ENCODE results near the gene TOP2A. TPM values are rescaled to one million over a fixed set of nuclear protein-coding genes. Genes with fewer than 3 reads are reported as not detected.

The TOP2A gene
- total RNA-seq, 1 experiment from 2014 or later = 141 TPM

DNA sequence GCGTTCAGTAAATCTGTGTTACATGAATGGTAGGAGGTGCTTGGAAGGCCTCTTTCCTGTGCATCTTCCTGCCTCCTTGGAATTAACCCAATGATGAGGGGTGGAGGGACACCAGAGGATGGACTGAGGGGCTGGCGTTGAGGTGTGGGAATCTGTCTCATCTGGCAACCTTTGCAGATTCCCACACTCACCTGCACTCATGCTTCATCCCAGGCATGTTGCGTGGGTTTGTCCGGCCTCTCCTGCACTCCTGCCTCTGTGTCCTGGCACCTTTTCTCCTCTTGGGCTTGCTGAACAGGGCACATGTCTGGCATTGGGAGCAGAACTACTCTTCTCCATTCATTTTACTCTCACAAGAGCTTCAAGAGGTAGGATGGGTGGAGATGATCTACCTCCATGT is 22.5 kb upstream of the TOP2A start:
- ChIA-PET RAD21 (ENCODE audit: low non-redundant PET in 1 of 2, low total read pairs in 2 of 2, uncharacterized antibody in 2 of 2, unreplicated experiment in 2 of 2) (no interaction called here), POLR2A (no interaction called here), CTCF (interaction anchor here (1.3 to 2.2 kb wide), 2 partner anchors 15 to 93 kb away, joined by 3 to 28 read pairs; no protein-coding TSS in a partner anchor)
- Histone ChIP-seq H3K9ac (ENCODE audit: low read length) (no peak overlapping the region), H4K20me1 (ENCODE audit: insufficient read depth) (no peaks in the 10 kb centered on the region), H3K27ac (ENCODE audit: low read depth, low read length) (no peak overlapping the region), H3K36me3 (ENCODE audit: control insufficient read depth in 1 of 2, insufficient read depth in 2 of 2, low read length in 2 of 2) (no peaks in the 10 kb centered on the region), H3K79me2 (ENCODE audit: insufficient read depth, low read length) (no peaks in the 10 kb centered on the region), H3K9me2 (ENCODE audit: insufficient read depth) (no peaks in the 10 kb centered on the region), H3K9me3 (ENCODE audit: control insufficient read depth in 1 of 2, insufficient read depth in 1 of 2, low read depth in 1 of 2, low read length in 2 of 2) (no peaks in the 10 kb centered on the region), H3K4me3 (replicated peaks in 1 of 2; ENCODE audit: low read depth in 1 of 2, low read length in 2 of 2) (no peak overlapping the region), H2AFZ (ENCODE audit: low read depth, low read length, poor library complexity, severe bottlenecking) (no peak overlapping the region), H3K27me3 (ENCODE audit: insufficient read depth, low read length) (no peaks in the 10 kb centered on the region), H3K4me1 (ENCODE audit: control insufficient read depth in 1 of 2, insufficient read depth in 2 of 2, low read length in 2 of 2) (no peaks in the 10 kb centered on the region), H3K4me2 (ENCODE audit: low read length) (no peak overlapping the region)
- BruUV-seq (replicated peaks) = no TSS peak
- intact Hi-C loops (cut with micrococcal nuclease) = no loop called here
- ATAC-seq = no peak
- TF ChIP-seq SRF (IDR thresholded peaks at IDR 0.05; ENCODE audit: low read depth) (no peak), POLR2AphosphoS5 (IDR thresholded peaks at IDR 0.05; ENCODE audit: low read depth, low read length) (no peak)
- TF ChIP-seq, protein P1, sequence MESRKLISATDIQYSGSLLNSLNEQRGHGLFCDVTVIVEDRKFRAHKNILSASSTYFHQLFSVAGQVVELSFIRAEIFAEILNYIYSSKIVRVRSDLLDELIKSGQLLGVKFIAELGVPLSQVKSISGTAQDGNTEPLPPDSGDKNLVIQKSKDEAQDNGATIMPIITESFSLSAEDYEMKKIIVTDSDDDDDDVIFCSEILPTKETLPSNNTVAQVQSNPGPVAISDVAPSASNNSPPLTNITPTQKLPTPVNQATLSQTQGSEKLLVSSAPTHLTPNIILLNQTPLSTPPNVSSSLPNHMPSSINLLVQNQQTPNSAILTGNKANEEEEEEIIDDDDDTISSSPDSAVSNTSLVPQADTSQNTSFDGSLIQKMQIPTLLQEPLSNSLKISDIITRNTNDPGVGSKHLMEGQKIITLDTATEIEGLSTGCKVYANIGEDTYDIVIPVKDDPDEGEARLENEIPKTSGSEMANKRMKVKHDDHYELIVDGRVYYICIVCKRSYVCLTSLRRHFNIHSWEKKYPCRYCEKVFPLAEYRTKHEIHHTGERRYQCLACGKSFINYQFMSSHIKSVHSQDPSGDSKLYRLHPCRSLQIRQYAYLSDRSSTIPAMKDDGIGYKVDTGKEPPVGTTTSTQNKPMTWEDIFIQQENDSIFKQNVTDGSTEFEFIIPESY (IDR thresholded peaks at IDR 0.05; ENCODE audit: extremely low read depth, insufficient replicate concordance, low read length) = no peak
- DNase-seq (ENCODE audit: low read depth, low spot score) = no peak

DNA sequence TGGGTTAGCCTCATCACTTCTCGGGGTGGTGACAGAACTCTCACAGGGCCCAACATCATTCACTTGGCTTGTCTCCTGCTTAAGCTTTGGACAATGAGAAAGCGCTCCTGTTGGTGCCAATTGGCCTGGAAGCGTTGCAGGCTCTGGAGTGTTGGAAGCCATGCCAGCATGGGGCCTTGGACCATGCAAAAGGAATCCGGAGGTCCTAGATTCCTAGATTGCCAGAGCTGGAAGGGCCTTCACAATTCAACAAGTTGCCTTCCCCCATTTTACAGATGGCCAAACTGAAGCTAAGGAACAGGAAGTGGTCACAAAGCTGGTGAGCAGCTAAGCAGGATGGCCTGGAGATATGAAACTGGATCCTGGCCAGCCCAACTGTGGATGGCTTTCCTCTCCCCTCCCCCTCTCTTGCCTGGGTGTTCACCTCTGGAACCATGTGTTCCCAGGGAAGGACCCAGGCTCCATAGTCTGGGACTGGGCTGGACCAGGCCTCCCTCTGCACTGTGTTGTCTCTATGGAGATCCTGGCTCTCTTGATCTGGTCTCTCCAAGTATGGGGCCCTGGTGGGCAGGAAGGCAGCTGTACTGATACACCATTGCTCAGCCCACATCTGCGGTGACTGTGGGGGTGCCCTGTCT is 19.5 kb upstream of the TOP2A start:
- Histone ChIP-seq H3K79me2 (ENCODE audit: insufficient read depth, low read length) (no peaks in the 10 kb centered on the region), H3K27ac (ENCODE audit: low read depth, low read length) (no peak overlapping the region), H3K4me1 (ENCODE audit: control insufficient read depth in 1 of 2, insufficient read depth in 2 of 2, low read length in 2 of 2) (no peaks in the 10 kb centered on the region; a peak in 1 of 4 replicates), H3K9ac (ENCODE audit: low read length) (no peak overlapping the region), H3K4me2 (ENCODE audit: low read length) (no peak overlapping the region), H3K9me2 (ENCODE audit: insufficient read depth) (no peaks in the 10 kb centered on the region), H3K27me3 (ENCODE audit: insufficient read depth, low read length) (no peaks in the 10 kb centered on the region), H3K36me3 (ENCODE audit: control insufficient read depth in 1 of 2, insufficient read depth in 2 of 2, low read length in 2 of 2) (no peaks in the 10 kb centered on the region), H2AFZ (ENCODE audit: low read depth, low read length, poor library complexity, severe bottlenecking) (no peak overlapping the region), H4K20me1 (ENCODE audit: insufficient read depth) (no peaks in the 10 kb centered on the region), H3K9me3 (ENCODE audit: control insufficient read depth in 1 of 2, insufficient read depth in 1 of 2, low read depth in 1 of 2, low read length in 2 of 2) (no peaks in the 10 kb centered on the region), H3K4me3 (replicated peaks in 1 of 2; ENCODE audit: low read depth in 1 of 2, low read length in 2 of 2) (no peak overlapping the region)
- POLR2A ChIA-PET = no interaction called here
- DNase-seq (ENCODE audit: low read depth, low spot score) = no peak
- intact Hi-C loops (cut with micrococcal nuclease) = no loop called here
- no TSS peak for BruUV-seq (replicated peaks)
- RAD21 ChIA-PET (ENCODE audit: low non-redundant PET in 1 of 2, low total read pairs in 2 of 2, uncharacterized antibody in 2 of 2, unreplicated experiment in 2 of 2) = no interaction called here
- ATAC-seq = no peak
- CTCF ChIA-PET = interaction anchor here (1.5 kb wide), 1 partner anchor 11 kb away, joined by 3 read pairs; no protein-coding TSS in a partner anchor
- TF ChIP-seq POLR2AphosphoS5 (IDR thresholded peaks at IDR 0.05; ENCODE audit: low read depth, low read length) = no peak
- no peak for TF ChIP-seq TCF7L2 (IDR thresholded peaks at IDR 0.05; ENCODE audit: borderline replicate concordance, extremely low read depth, insufficient read depth, insufficient read length)
- TF ChIP-seq, protein P2, sequence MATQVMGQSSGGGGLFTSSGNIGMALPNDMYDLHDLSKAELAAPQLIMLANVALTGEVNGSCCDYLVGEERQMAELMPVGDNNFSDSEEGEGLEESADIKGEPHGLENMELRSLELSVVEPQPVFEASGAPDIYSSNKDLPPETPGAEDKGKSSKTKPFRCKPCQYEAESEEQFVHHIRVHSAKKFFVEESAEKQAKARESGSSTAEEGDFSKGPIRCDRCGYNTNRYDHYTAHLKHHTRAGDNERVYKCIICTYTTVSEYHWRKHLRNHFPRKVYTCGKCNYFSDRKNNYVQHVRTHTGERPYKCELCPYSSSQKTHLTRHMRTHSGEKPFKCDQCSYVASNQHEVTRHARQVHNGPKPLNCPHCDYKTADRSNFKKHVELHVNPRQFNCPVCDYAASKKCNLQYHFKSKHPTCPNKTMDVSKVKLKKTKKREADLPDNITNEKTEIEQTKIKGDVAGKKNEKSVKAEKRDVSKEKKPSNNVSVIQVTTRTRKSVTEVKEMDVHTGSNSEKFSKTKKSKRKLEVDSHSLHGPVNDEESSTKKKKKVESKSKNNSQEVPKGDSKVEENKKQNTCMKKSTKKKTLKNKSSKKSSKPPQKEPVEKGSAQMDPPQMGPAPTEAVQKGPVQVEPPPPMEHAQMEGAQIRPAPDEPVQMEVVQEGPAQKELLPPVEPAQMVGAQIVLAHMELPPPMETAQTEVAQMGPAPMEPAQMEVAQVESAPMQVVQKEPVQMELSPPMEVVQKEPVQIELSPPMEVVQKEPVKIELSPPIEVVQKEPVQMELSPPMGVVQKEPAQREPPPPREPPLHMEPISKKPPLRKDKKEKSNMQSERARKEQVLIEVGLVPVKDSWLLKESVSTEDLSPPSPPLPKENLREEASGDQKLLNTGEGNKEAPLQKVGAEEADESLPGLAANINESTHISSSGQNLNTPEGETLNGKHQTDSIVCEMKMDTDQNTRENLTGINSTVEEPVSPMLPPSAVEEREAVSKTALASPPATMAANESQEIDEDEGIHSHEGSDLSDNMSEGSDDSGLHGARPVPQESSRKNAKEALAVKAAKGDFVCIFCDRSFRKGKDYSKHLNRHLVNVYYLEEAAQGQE (IDR thresholded peaks at IDR 0.05; ENCODE audit: low read depth) = no peak
- TF ChIP-seq CEBPB (IDR thresholded peaks at IDR 0.05; ENCODE audit: low read depth) = no peak
- no peak for TF ChIP-seq ZNF274 (IDR thresholded peaks at IDR 0.05; ENCODE audit: low read depth, low read length)
- no peak for TF ChIP-seq JUND (IDR thresholded peaks at IDR 0.05)
- no peak for TF ChIP-seq EZH2phosphoT487 (IDR thresholded peaks at IDR 0.05; ENCODE audit: borderline replicate concordance)
- no peak for TF ChIP-seq RAD21 (IDR thresholded peaks at IDR 0.05; ENCODE audit: low read depth)
- no peak for TF ChIP-seq SIN3A (IDR thresholded peaks at IDR 0.05; ENCODE audit: low read depth)
- TF ChIP-seq, protein P3, sequence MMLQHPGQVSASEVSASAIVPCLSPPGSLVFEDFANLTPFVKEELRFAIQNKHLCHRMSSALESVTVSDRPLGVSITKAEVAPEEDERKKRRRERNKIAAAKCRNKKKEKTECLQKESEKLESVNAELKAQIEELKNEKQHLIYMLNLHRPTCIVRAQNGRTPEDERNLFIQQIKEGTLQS (IDR thresholded peaks at IDR 0.05) = no peak
- TF ChIP-seq EZH2 (IDR thresholded peaks at IDR 0.05) = no peak
- no peak for TF ChIP-seq SP1 (IDR thresholded peaks at IDR 0.05; ENCODE audit: low read depth)
- TF ChIP-seq, protein P4, sequence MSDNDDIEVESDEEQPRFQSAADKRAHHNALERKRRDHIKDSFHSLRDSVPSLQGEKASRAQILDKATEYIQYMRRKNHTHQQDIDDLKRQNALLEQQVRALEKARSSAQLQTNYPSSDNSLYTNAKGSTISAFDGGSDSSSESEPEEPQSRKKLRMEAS (IDR thresholded peaks at IDR 0.05) = no peak
